NCI-H1048 (cell line): ENCODE data around the gene ACTL6B.

Experiments used
- DNase-seq: peaks from one replicate; lab custom pipeline; 2025; lab: John Stamatoyannopoulos, UW

ACTL6B gene

DNA sequence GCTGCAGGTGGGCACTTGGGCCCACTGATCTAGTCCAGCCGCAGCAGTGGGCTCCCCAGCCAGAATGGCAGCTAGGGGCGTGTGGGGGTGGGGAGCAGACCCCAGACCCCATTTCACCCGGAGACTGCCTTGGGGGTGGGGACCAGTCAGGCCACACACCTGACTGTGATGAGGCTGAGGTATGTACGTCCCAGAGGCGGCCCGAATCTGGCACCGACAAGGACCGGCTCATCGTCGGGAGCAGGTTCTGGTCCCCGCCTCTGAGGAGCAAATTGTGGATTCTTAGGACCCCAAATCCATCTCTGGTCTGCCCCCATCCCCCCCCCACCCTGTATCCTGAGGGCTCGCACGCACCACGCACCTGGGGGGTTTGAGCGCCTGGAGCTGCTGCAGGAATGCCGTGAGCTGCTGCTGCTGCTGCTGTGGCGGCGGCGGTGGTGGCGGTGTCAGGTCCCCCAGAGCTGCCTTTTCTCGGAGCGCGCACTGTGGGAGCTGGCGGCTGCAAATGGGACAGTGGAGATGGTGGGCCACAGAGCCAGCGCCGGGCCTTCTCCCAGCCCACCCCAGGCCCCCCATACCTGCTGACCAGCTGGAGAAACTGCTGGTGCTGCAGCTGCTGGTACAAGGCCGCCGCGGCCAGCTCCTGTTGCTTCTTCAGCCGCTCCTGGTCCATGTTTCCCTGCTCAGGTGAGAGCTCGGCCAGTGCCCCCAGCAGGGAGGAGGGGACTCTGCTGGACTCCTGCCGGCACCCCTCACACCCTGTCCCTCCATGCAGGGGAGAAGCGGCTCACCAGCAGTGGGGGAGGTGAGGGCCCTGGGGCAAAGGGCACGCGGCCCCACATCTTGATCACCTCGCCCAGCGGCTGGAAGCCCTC is 27.6 kb upstream of the ACTL6B start:
- no peak for DNase-seq

DNA sequence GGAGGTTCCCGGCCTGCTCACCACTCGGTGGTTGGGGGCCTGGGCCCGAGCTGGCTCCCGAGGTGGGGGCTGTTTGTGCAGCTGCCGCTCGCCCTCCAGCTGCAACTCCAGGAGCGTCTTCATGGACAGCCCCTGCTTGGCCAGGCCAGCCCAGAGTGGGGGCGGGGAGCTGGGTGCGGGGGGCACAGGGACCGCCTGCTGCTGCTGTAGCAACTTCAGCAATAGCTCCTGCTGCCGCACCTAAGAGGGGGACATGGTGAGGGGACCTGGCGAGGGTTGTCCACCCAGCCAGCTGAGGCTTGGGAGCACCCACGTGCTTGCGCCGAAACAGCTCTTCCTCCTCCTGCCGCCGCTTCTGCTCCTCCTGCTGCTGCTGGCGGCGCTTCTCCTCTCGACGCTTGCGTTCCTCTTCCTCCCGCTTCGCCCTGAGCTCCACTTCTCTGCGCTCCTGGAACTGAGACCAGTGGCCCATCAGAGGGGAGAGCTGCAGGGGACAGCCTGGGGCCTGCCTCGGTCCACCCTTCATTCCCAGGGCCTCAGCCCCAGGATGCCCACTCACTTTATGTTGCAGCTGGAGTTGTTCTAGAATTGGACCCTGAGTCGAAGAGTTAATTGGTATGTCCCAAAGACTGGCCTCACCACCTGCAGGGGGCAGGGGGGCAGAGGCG is 26.9 kb upstream of the ACTL6B start:
- DNase-seq = no peak

- no peak for DNase-seq
These were observed 26.0 kb upstream of the ACTL6B start for GRCh38 chr7:100682228-100682741.

GRCh38 chr7:100681491-100682227 is 25.4 kb upstream of the ACTL6B start:
- DNase-seq = no peak

GRCh38 chr7:100680576-100681271 is 24.5 kb upstream of the ACTL6B start:
- no peak for DNase-seq

DNA sequence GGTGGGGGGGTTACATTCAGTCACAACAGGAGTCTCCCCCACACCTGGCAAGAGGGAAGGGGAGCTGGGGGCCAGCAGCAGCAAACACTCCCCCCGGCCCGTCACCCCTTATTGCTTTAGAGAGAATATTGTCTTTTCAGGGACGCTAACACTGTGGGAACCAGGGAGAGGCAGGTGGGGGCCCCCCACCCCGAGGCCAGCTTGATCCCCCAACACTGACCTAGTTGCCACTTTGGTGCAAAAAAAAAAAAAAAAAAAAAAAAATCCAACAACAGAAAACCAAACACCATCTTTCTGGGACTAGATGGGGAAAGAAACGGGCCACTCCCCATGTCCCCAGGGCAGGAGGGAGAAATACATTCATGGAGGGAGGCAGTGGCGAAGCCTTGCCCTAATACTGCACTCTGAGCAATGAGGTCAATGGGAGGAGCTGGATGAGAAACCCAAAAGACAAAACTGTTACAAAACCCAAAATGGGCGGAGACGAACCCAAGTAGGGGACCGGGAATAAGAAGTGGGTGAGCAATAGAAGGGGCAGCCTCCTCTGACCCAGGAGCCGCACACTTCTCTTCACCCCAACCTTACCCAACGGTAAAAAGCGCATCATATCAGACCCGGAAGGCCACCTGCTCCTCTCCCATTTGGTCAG is 23.8 kb upstream of the ACTL6B start:
- no peak for DNase-seq

- DNase-seq = no peak
These were observed 23.1 kb upstream of the ACTL6B start for GRCh38 chr7:100679129-100679926.

GRCh38 chr7:100678291-100678984 is 22.2 kb upstream of the ACTL6B start:
- DNase-seq = no peak

DNA sequence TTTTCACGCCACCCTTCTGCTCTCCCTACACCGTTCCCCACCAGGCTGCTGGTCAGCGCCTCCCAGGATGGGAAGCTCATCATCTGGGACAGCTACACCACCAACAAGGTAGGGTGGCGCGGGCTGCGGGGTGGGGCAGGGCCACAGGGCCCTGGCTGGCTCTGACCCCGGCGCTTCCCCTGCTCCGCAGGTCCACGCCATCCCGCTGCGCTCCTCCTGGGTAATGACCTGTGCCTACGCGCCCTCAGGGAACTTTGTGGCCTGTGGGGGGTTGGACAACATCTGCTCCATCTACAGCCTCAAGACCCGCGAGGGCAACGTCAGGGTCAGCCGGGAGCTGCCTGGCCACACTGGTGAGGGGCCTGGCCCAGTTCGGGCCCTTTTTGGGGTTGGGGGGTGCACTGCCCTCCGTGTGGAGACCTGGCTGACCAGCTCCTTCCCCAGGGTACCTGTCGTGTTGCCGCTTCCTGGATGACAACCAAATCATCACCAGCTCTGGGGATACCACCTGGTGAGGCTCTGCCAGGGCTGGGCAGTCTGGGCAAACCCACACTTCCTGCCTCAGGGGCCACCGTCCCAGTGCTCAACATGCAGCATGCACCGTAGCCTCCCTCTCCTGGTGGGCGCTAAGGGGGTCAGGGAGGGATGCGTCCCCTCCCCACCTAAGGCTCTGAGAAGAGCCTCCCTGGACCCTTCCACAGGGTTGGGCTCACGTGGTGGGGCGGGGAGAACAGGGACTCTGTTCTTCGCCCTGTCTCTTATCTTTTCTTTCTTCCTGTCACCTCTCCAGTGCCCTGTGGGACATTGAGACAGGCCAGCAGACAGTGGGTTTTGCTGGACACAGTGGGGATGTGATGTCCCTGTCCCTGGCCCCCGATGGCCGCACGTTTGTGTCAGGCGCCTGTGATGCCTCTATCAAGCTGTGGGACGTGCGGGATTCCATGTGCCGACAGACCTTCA is 21.3 kb upstream of the ACTL6B start:
- DNase-seq = no peak

- DNase-seq = no peak
These were observed 20.5 kb upstream of the ACTL6B start for GRCh38 chr7:100676501-100677306.

GRCh38 chr7:100675581-100676350 is 19.5 kb upstream of the ACTL6B start:
- peak; percentile 33 for DNase-seq

- DNase-seq = no peak
These were observed 18.8 kb upstream of the ACTL6B start for GRCh38 chr7:100675105-100675451.

- no peak for DNase-seq
These were observed 18.3 kb upstream of the ACTL6B start for GRCh38 chr7:100674411-100675104.

GRCh38 chr7:100673942-100674410 is 17.7 kb upstream of the ACTL6B start:
- no peak for DNase-seq

GRCh38 chr7:100673302-100673941 is 17.2 kb upstream of the ACTL6B start, which contains the start of gene GNB2:
GNB2 (plus strand) TSS chr7:100673740; CDS start chr7:100676266, 2,526 bp downstream.
- DNase-seq = peak; percentile 96
